D721Med (cell line): ENCODE results near the gene CCDC178.

Experiments used
- DNase-seq: peaks from one replicate; pipeline ENCODE4 v3.0.0; 2011; ENCODE audit warnings: low spot score; ENCODE audit not compliant: insufficient read length
- FAIRE-seq: peaks from 2 replicates; lab custom pipeline; 2011; peaks lifted over from hg19 to GRCh38; lab: Jason Lieb, UNC
- CTCF ChIP-seq: IDR thresholded peaks from 2 replicates; pipeline ENCODE4 v1.5.1; 2012; ENCODE audit warnings: mild to moderate bottlenecking, control low read depth; ENCODE audit not compliant: insufficient read depth; ENCODE audit errors: missing control alignments

The CCDC178 gene

GRCh38 chr18:33114749-33115148 is 325.8 kb downstream of the CCDC178 start:
- no peak for DNase-seq
- no peak for TF ChIP-seq CTCF
- FAIRE-seq: peak; percentile 91

- TF ChIP-seq CTCF: no peak
- peak; percentile 86 for FAIRE-seq
Observed at GRCh38 chr18:33113416-33113815, 327.1 kb downstream of the CCDC178 start.

GRCh38 chr18:33107511-33107910 is 333.0 kb downstream of the CCDC178 start:
- FAIRE-seq (peak; percentile 35), DNase-seq (no peak)
- no peak for TF ChIP-seq CTCF

More at GRCh38 chr18:33113416-33113815, 327.1 kb downstream of the CCDC178 start:
- DNase-seq: no peak

- TF ChIP-seq CTCF: no peak
- FAIRE-seq (no peak), DNase-seq (no peak)
Observed at GRCh38 chr18:33101316-33101715, 339.2 kb downstream of the CCDC178 start.

GRCh38 chr18:33099626-33100025 is 340.9 kb downstream of the CCDC178 start:
- FAIRE-seq (peak; percentile 56), DNase-seq (no peak)
- TF ChIP-seq CTCF: no peak

GRCh38 chr18:33097126-33097525 is 343.4 kb downstream of the CCDC178 start:
- no peak for TF ChIP-seq CTCF
- FAIRE-seq: peak; percentile 60

GRCh38 chr18:33090461-33090860 is 350.1 kb downstream of the CCDC178 start:
- no peak for DNase-seq
- peak; percentile 35 for FAIRE-seq
- no peak for TF ChIP-seq CTCF

More at GRCh38 chr18:33097126-33097525, 343.4 kb downstream of the CCDC178 start:
- DNase-seq: no peak
